Activated gamma-delta T cell treated with Interleukin-2 at 50 U/mL for 16 hours (primary cell): ENCODE results near the gene CRTC1.

Source experiments
- DNase-seq: peaks from one replicate; pipeline ENCODE4 v3.0.0-alpha.2; 2020

Gene CRTC1

DNA sequence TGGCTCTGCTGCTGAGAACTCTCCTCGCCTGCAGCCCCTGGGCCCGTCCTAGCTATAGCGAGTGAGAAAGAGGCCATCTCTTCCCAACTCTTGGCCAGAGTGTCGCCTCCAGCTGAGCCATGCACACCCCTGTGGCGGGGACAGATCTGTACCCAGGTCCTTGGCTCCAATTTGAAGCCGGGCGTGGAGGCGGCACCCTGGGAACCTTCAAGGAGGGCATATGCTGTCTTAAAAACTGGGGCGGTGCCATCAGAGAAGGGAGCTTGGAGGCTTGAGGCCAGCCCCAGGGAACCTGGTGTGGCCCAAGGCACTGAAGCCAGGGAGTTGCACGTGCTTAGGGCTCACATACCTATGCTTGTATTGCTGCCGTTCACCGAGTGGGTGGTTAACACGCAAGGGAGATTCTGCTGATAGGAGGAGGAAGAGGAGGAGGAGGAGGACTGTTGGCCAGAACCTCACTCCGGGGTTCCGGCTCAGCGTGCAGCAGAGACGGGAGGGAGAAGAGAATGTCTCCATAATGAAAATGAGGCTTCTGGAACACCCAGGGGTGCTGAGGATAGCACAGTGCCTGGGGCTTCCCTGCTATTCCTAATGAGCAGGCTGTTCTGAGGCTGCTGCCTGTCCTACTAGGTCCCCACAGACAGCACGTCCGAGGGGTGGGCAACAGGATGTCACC, 67.0 kb downstream of the CRTC1 start:
- no peak for DNase-seq

DNA sequence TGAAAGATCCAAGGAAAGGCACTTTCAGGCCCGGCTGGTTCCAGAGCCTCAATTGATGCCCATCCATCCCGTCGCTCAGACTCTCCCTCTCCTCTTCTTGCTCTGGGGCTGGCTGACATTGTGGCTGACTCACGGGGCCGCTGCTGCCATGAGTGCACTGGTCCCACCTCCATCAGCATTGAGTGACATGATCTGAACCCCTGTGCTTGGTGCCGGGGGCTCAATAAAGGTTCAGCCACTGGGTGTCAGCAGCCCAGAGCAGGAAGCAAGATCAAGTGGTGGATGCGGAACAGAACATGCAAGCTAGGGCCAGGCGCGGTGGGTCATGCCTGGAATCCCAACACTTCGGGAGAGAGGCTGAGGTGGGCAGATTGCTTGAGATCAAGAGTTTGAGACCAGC, 68.1 kb downstream of the CRTC1 start:
- no peak for DNase-seq

DNA sequence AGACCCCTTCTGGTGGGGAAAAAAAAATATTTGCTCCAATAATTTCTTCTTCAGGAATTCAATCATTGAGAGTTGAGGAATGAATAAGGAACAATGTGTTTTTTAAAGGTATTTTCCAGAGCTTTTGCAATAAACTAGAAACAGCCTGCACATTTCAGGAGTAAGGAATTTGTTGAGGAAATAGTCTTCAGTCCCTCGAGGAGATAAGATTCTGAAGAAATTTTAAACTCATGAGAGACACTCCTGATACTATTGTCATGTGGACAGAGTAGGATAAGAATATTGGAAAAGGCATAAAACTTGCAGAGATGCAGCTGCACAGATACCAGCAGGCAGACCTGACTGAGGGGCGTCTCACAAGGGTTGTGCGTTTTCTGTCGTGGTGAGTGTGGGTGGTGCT, 71.0 kb downstream of the CRTC1 start:
- no peak for DNase-seq

DNA sequence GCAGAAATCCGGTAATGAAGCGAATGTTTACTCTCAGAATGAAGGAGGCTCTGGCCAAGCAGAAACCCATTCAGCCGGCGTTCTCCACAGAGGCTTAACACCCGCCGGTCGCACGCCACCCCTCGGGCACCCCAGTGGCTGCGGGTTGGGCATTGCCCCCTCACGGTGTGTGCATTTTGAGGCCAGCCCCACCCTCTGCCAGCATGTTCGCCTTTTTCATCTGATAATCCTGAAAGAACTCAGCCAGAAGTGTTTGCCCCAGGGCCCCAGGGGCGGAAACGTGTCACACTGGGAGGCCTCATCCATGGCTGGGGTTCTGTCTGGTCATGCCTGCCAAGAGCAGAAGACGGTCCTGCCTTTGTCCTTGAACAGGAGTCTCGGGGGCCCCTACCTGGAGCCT, 73.4 kb downstream of the CRTC1 start:
- no peak for DNase-seq

DNA sequence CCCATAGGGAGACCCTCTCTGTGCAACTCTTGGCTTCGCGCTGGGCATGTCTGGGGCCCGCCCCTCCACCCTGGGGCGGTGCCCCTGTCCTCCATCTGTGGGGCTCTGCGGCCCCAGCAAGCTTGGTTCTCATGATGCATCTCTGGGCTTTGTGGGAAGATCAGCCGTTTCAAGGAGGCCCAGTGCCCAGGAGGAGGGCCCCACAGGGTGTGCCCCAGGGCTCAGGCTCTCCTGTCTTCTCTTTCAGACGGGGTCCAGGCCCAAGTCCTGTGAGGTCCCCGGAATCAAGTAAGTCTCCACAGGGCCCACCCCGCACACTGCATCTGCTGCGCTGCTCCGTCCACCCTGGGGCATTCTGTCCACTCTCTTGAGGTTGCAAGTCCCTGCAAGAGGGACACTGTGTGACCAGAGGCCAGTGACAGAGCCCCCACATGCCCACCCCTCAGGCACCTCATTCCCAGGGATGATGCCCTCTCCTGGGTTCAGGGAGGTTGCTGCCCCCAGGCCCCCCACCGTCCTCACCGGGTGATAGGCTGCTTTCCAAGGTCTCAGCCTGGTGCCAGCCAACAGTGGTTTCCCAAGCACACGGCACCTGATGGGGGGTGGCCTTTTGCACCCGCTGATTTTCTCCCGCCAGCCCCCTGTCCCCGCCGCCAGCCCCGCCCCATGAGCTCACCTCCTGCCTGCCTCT, 76.0 kb downstream of the CRTC1 start:
- DNase-seq = no peak

DNA sequence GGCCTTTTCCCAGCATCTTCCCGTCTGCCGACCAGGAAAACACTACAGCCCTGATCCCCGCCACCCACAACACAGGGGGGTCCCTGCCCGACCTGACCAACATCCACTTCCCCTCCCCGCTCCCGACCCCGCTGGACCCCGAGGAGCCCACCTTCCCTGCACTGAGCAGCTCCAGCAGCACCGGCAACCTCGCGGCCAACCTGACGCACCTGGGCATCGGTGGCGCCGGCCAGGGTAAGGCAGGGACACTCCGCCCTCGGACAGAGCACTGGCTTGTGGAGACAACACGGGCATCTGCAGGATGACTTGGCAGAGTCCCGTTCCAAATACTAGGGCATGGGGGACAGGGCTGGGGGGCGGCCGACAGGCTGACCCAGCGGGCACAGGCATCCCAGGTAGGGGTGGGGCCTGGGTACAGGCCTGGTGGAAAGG, 76.5 kb downstream of the CRTC1 start:
- DNase-seq = no peak

DNA sequence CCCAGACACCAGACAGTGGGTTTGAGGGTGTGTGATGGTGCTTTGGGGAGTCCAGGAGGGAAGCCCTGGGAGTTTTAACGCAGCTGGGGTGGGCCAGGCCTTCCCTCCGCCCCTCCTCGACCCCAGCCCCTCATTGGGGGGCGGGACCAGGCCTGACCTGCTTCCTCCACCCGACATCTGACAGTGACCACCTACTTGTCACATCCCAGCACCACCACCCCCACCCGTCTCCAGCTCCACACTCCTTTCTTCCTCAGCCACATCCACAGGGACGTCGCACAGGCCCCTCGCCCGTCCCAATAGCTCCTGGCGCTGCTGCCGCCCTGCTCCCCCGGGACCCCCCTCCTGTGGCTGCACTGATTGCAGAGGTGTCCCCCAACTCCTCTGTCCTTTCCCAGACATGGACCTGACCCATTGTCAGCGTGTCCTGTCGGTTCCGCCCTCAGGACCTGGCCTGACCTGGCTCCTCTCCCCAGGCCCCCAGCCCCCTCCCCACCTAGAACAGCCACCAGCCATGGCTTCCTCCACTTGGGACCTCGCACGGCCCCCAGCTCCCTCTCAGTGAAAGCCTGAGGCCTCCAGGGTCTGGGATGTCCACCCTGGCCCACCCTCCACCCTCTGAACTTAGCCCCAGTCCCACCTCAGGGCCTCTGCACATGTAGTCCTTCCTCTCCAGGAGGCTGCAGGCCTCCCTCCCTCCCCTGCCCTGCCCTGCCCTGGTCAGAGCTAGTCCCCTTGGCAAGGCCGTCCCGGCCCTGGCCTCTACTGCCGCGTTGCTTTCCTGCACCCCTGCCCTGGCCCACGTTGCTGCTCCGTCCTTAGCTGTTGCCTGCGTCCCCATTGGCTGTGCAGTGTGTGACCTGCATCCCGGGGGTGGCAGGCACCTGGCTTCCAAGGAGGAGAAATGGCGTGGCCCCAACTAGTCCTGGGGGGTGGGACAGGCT, 77.2 kb downstream of the CRTC1 start:
- no peak for DNase-seq

DNA sequence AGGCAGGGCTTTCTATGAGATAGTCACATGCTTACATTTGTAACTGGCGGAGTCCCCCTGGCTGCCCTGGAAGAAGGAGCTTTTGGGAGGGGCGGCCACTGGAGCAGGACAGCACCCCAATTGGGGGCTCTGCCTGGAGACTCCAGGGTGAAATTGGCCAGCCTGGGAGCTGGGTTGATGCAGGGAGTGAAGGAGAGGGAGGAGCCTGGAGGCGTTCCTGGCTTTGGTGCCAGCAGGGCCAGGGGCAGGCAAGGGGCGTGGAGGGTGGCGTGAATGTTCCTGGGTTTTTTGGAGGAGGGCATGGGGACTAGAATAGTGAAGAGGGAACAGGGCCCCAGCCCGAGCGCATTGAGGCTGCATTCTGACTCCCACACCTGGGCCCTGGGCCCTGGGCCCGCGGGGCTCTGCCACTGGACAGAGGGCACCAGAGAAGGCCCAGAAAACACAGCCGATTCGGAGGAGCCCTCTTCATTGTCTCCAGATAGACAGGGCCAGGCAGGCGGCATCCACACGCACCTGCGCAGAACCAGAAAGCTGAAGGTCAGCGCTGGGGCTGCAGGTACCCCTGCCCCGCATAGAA, 78.1 kb downstream of the CRTC1 start:
- DNase-seq = no peak

DNA sequence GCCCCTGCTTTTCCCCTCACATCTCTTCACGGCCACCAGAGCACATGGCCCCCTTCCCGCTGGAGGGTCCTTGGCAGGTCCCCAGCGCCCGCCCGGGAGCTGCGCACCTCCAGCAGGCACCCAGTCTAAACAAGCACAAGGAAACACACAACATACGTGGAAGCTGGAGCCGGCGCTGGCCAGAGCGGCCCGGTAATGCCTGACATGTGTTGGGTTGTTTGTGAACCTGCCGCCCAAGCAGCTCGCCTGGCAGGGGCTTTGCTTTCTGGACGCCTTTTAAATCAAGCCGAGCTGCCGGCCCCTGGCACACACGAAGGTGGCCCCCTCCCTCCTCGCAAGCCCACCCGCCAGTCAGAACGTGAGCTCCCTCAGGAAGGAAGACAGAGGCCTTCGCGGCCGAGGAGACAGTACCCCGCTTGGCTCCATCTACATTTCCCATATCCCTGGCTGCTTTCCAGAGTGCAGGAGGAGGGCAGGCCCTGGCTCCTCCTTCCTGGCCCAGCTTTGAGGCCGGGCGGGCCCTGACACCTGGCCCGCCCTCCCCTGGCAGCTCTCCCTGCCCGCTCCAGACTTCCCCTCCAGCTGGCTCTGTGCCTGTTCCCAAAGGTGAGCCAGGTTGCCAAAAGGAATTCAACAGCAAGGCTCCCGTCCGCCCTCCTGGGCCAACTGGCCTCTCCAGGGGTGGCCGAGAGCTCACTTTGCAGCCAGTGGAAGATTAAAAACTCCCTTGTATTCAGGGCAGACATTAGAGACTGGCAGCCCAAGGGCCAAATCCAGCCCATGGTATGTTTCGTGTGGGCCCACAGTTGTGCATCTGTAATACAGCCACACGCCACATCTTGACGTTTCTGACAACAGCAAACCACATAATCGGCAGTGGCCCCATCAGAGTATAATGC, 78.9 kb downstream of the CRTC1 start:
- no peak for DNase-seq

DNA sequence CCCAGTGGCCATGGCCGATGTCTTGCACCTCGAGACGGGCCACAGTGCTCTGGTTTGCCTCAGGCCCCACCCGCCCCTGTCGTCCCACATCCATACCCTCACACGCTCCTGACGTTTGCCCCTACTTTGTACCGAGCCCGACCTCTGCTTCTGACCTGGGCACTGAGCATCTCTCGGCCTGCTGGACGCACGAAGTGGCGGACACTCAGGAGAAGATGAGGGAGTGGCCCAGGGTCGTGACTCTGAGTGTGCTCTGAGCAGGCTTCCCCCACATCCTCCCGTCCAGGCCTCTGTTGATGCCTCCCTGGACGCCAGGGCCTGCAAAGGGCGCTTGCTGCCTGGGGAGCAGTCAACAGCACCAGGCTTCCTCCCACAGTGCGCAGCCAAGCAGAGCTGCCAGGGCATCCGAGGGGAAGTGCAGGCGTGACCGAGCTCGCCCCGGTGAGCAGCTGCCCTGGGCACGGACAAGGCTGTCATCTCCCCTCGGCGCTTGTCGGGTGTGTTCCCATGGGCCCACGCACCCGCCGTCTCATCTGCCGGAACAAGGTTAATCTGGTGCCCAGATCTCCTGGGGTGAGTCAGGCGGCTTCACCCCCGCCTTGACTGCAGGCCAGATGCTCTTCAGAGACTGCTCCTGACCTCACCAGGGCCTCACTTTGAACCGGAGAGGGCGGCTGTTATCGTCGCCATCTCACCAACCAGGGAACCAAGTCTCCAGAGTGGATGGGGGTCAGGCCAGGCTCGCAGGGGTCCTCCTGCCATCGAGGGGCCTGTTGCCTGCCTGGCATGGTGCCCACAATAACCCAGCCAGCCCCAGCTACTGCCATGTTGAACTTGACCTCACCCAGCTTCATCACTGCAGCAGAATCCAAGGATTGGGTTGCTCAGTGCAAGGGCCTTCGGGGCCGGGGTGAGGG, 80.5 kb downstream of the CRTC1 start:
- DNase-seq = no peak

DNA sequence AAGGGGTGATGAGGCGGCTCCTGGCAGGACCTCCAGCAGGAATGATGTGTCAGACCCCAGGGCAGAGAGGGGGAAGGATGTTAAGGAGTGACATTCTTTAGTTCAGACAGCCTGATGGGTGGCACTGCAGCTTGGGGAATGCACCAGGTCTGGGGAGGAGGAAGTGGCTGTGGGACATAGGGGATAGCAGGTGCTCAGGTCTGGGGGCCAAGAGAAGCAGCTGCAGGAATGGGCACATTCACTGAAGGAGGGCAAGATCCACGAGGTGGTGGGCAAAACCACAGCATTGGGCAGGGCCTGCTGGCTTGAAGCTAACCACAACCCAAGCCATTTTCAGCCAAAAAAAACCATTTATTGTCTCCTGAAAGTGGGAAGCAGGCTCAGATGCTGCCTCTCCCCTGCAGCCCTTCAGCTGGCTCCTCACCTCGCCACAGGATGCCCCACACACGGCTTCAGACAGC, 81.1 kb downstream of the CRTC1 start:
- no peak for DNase-seq

DNA sequence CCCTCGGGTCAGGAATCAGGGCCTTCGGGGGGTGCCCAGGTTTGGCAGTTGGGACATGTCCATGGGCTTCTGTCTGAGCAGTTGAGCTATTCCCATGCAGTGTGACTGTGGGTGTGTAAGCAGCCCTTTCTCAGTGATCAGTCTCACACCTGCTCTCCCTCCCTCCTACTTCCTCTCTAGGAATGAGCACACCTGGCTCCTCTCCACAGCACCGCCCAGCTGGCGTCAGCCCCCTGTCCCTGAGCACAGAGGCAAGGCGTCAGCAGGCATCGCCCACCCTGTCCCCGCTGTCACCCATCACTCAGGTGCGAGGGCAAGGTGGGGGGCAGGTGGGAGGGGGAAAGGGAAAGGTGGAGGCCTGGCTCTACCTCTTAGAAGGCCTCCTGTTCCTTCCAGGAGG, 81.7 kb downstream of the CRTC1 start:
- no peak for DNase-seq

DNA sequence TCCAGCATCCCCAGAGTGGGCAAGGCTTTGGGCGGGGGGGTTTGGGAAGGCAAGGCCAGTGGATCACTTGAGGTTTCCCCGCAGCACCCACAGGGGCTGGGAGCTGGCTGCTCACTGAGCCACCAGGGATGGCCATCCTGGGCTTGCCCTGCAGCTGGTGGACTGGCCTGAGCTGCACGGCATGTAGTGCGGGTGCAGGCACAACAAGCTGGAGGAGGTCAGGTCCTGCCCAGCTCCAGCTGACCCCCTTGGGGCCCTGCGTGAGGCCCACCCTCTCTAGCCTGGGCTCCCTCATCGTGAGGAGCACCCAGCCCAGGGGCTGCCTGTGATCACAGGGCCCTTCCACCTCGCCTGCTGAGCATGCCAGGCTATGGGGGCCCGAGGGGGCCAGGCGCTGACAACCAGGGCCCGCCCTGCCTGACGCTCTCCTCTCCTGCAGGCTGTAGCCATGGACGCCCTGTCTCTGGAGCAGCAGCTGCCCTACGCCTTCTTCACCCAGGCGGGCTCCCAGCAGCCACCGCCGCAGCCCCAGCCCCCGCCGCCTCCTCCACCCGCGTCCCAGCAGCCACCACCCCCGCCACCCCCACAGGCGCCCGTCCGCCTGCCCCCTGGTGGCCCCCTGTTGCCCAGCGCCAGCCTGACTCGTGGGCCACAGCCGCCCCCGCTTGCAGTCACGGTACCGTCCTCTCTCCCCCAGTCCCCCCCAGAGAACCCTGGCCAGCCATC, 84.7 kb downstream of the CRTC1 start:
- no peak for DNase-seq

DNA sequence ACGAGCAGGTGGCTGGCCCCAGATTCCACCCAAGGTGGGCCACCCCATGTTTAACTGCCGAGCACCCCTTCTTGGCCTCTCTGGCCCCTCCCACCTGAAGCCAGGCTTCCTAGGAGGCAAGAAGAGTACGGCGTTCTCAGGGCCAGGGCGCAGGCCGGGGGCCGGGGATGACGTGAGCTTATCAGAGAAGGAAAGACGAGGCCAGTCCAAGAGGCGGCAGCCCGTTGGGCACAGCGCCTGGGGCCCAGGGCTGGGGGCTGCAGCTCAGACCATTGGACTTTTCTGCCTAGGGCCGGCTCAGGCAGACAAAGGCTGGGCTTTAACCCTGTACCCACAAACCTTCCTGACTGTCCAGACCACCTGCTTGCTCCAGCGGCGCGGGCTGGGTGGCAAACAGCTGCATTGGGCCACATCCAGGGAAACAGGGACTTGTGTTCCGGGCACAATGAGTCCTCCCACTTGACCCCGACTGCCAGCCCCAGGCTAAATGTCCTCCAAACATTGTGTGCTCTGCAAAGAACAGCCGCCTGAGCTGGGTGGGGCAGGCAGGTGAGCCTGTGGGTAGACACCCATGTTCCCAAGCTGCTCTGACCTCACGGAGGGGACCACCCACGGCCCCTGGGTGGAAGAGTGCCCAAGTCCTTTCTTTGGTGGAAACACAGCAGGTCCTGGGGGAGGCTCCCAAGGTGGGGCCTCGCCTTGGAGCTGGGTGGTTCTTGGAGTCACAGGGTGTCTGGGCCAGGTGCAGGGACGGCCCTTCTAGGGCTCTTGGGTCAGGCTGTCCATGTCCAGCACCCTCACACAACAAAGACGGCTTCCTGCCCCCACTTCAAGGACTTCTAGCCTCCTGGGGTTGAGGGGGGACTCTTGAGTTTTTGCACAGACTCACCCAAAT, 85.8 kb downstream of the CRTC1 start:
- DNase-seq = no peak

DNA sequence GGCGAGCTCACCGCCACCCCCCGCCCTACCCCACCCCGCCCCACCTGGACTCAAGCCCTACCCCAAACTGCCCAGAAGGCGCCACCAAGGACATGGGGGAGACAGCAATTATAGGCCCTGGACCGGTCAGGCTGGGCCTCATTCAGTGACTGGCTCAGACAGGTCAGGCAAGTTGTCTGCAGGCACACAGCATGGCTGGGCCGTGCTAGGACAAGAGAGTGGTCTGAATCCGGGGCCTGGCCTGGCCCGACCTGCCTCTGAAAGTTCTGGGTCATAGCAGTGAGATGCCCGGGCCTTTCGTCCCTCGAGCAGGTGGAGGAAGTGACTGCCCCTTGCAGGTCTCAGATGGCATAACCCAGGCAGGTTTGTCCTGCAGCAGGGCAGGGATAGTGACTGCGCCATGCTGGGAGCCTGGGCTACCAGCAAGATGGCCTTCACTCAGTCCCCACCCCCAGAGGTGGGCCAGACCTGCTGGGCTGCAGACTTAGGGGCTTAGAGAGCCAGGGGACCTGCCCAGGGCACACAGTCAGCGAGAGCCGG, 86.6 kb downstream of the CRTC1 start:
- DNase-seq = no peak

DNA sequence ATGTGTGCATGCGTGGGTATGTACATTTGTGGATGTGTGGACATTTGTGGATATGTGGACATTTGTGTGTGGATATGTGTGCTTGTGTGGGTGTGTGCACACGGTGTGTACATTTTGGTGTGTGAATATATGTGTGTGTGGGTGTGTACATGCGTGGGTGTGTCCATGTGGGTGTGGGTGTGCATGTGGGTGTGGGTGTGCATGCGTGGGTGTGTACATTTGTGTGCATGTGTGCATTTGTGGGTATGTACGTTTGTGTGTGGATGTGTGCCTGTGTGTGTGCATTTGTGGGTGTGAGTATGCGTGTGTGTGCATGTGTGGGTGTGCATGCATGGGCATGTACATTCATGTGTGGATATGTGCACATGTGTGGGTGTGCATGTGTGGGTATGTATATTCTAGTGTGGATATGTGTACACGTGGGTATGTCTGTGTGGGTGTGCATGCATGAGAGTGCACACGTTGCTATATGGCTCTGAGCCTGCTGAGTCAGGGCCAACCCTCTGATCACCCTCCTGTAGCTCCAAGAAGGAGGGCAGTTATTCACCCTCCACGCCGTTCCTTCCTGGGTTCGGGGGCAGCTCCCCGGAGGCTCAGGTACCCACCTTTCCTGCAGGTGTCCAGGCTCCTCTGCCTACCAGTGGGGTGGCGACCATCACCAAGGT, 87.3 kb downstream of the CRTC1 start:
- no peak for DNase-seq

DNA sequence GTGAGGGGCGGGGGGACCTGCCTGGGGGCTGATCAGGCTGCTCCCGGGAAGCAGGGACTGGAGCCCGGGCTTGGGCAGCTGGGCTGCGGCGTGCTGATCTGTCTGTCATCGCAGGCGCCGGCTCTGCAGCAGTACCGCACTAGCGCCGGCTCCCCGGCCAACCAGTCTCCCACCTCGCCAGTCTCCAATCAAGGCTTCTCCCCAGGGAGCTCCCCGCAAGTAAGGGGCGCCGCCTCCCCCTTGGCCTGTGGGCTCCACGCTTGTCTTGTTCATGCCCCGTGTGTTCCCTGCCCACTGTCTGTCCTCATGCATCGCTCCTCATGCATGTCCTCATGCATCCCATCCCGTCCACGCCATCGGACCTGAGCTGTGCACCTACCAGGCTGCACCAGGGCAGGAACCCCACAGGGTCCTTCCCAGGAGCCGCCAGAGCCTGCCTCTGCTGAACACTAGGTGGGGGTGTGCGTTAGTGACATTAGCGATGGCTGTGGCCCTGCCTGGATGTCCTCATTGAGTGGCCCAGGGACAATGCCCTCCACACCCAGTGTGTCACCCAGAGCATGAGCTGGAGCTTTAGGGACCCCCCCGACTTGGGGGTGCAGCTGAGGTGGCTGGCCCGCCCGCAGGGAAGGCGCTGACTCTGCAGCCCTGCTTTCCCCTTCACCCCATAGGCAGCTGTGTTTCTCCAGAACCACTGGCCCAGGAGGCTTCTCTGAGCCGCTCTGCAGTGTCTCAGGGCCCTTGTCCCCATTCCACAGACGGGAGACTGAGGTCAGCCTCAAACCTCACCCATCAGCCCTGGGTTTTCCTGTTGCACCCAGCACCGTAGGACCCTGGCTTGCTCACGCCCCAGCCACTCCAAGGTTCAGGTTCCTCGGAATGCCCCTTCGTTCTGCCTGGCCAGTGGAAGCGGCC, 88.1 kb downstream of the CRTC1 start:
- no peak for DNase-seq
